ENCODE results near the gene TMEM30A.

The TMEM30A gene

DNA sequence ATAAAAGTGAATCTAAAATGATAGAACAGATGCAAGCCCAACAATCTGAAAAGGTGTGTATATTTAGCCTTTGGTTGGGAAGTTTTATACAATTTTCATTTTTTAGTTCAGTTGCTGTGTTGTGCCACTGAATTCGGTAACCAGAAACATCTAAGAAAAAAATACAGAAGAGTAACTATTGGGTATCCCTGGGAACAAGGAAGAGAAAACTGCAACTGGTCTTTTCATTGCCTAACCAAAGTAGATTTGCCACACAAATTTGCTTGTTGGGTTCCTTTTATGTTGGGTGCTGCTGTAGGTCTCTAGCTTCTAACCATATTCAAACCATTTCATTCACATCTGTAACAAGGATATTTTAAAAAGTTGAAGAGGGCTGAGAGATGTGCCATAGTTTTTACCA is 2.8 kb upstream of the TMEM30A start:
- DNase-seq (ENCODE audit: extremely low spot score) = peak; percentile 19
- TF ChIP-seq, protein P1, sequence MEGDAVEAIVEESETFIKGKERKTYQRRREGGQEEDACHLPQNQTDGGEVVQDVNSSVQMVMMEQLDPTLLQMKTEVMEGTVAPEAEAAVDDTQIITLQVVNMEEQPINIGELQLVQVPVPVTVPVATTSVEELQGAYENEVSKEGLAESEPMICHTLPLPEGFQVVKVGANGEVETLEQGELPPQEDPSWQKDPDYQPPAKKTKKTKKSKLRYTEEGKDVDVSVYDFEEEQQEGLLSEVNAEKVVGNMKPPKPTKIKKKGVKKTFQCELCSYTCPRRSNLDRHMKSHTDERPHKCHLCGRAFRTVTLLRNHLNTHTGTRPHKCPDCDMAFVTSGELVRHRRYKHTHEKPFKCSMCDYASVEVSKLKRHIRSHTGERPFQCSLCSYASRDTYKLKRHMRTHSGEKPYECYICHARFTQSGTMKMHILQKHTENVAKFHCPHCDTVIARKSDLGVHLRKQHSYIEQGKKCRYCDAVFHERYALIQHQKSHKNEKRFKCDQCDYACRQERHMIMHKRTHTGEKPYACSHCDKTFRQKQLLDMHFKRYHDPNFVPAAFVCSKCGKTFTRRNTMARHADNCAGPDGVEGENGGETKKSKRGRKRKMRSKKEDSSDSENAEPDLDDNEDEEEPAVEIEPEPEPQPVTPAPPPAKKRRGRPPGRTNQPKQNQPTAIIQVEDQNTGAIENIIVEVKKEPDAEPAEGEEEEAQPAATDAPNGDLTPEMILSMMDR (IDR thresholded peaks at IDR 0.05; ENCODE audit: control extremely low read depth, extremely low read depth, low read depth, missing control alignments) = no peak
- ChIA-PET POLR2A (no interaction called here), CTCF (interaction anchor here (1.5 kb wide), 1 partner anchor 10 kb away, joined by 4 read pairs; no protein-coding TSS in a partner anchor)

GRCh38 chr6:75286955-75287354 is 2.4 kb upstream of the TMEM30A start:
- ChIA-PET CTCF (interaction anchor here (0.7 kb wide), 1 partner anchor 13 kb away, joined by 3 read pairs; no protein-coding TSS in a partner anchor), POLR2A (no interaction called here)
- DNase-seq (ENCODE audit: extremely low spot score) = no peak
- TF ChIP-seq, protein P1 (IDR thresholded peaks at IDR 0.05; ENCODE audit: control extremely low read depth, extremely low read depth, low read depth, missing control alignments) = no peak

DNA sequence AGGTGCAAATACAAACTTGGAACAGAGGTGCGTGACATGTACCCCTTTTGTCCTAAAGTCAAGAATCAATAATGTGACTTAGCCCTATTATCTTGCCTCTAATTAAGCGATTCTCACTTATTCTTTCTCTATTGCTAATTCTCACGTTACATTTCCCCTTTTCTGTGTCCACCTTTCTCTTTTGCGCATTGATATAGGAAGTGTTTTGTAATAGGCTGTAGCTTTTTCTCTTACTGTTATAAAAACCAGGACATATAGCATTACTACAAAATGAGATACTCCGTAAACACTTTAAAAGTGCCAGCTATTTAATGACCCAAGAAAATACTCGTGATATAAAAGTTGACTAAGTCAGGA is 669 bp upstream of the TMEM30A start:
- peak; percentile 25 for DNase-seq (ENCODE audit: extremely low spot score)
- ChIA-PET POLR2A (interaction anchor here (0.5 to 1.0 kb wide), 2 partner anchors 10 to 335 kb away, joined by 3 read pairs; no protein-coding TSS in a partner anchor), CTCF (interaction anchor here (1.5 to 4.7 kb wide), 3 partner anchors 11 to 25 kb away, joined by 3 to 27 read pairs (median 3); no protein-coding TSS in a partner anchor)
- TF ChIP-seq, protein P1 (IDR thresholded peaks at IDR 0.05; ENCODE audit: control extremely low read depth, extremely low read depth, low read depth, missing control alignments) = no peak

GRCh38 chr6:75283907-75284631 is 523 bp downstream of the TMEM30A start:
- TF ChIP-seq, protein P1 (IDR thresholded peaks at IDR 0.05; ENCODE audit: control extremely low read depth, extremely low read depth, low read depth, missing control alignments) = no peak
- ChIA-PET POLR2A (interaction anchor here (0.7 to 1.0 kb wide), 3 partner anchors 9 to 1765 kb away, joined by 3 to 6 read pairs (median 3); no protein-coding TSS in a partner anchor), CTCF (interaction anchor here (0.9 to 4.7 kb wide), 5 partner anchors 12 to 24 kb away, joined by 3 to 27 read pairs (median 3); no protein-coding TSS in a partner anchor)
- no peak for DNase-seq (ENCODE audit: extremely low spot score)

- POLR2A ChIA-PET = no interaction called here
- CTCF ChIA-PET = interaction anchor here (0.9 to 4.7 kb wide), 5 partner anchors 9 to 17 kb away, joined by 3 to 27 read pairs (median 3); no protein-coding TSS in a partner anchor
- no peak for DNase-seq (ENCODE audit: extremely low spot score)
- TF ChIP-seq, protein P1 (IDR thresholded peaks at IDR 0.05; ENCODE audit: control extremely low read depth, extremely low read depth, low read depth, missing control alignments) = no peak
Measured at GRCh38 chr6:75282706-75283105, 1.9 kb downstream of the TMEM30A start.

- ChIA-PET POLR2A (interaction anchor here (0.5 kb wide), 1 partner anchor 445 kb away, joined by 3 read pairs; no protein-coding TSS in a partner anchor), CTCF (interaction anchor here (1.2 to 4.7 kb wide), 4 partner anchors 8 to 16 kb away, joined by 3 to 27 read pairs (median 8); no protein-coding TSS in a partner anchor)
- TF ChIP-seq, protein P1 (IDR thresholded peaks at IDR 0.05; ENCODE audit: control extremely low read depth, extremely low read depth, low read depth, missing control alignments) = no peak
- no peak for DNase-seq (ENCODE audit: extremely low spot score)
Measured at GRCh38 chr6:75281653-75282052, 2.9 kb downstream of the TMEM30A start.

Measured in GM10248 (cell line).